ENCODE data around the gene CNDP1.
"Not testable (repeated sequence)": the region's sequence is repeated elsewhere in the genome, so short reads cannot be mapped to it uniquely, and the experiment has no call there.

The CNDP1 gene

GRCh38 chr18:74521068-74521725 lies 13.1 kb upstream of the CNDP1 start:
- no peak for DNase-seq (ENCODE audit: low read depth)

GRCh38 chr18:74522635-74523548 lies 11.4 kb upstream of the CNDP1 start:
- no peak for DNase-seq (ENCODE audit: low read depth)

- DNase-seq (ENCODE audit: low read depth), result no peak
Observed at GRCh38 chr18:74524097-74524496, 10.2 kb upstream of the CNDP1 start.

- not testable (repeated sequence) for DNase-seq (ENCODE audit: low read depth)
Observed at GRCh38 chr18:74524915-74525314, 9.4 kb upstream of the CNDP1 start.

GRCh38 chr18:74525741-74526140 lies 8.6 kb upstream of the CNDP1 start:
- no peak for DNase-seq (ENCODE audit: low read depth)

DNA sequence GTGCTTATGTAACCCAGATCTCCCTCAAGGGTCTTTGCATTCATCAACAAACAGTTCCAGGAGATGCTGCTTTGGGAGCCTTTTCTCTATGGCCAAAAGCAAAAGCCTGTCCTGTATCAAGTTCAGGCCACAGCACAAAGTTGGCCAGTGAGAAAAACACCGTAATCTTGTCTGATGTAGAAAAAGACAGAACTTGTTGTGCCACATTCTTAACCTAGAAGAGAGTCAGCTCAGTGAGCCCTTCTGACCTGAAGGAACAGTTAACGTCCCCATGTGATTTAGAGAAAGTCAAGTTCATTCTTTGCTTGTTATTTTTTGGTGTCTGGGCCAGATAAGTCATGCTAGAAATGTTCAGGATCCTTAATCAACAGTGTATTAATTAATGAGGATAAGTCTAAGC lies 7.8 kb upstream of the CNDP1 start:
- DNase-seq (ENCODE audit: low read depth), result no peak

- no peak for DNase-seq (ENCODE audit: low read depth)
Observed at GRCh38 chr18:74528478-74528877, 5.8 kb upstream of the CNDP1 start.

GRCh38 chr18:74528913-74529312 lies 5.4 kb upstream of the CNDP1 start:
- no peak for DNase-seq (ENCODE audit: low read depth)

GRCh38 chr18:74529378-74529777 lies 4.9 kb upstream of the CNDP1 start:
- no peak for DNase-seq (ENCODE audit: low read depth)

GRCh38 chr18:74529811-74530583 lies 4.3 kb upstream of the CNDP1 start:
- no peak for DNase-seq (ENCODE audit: low read depth)

- no peak for DNase-seq (ENCODE audit: low read depth)
Observed at GRCh38 chr18:74530584-74530862, 3.8 kb upstream of the CNDP1 start.

DNA sequence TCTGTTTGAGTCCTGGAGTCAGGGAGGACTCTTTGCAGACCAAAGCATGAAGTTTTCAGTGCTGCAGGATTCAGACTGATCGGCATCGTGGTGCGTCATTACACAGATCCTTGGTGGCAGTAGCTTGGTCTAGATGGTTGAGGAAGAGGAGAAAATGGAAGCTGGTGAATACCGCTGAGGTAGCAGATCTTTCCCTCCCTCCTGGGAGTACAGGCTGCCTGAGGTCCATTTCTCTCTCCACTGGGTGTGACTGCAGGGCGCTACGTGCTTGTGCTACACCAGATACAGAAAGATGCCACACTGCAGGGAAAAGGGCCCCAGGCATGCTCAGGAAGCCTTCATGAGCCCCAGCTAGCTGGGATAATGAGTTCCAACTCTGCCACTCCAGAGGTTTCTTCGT lies 3.3 kb upstream of the CNDP1 start:
- DNase-seq (ENCODE audit: low read depth), result no peak

- no peak for DNase-seq (ENCODE audit: low read depth)
Observed at GRCh38 chr18:74532511-74533025, 1.7 kb upstream of the CNDP1 start.

DNA sequence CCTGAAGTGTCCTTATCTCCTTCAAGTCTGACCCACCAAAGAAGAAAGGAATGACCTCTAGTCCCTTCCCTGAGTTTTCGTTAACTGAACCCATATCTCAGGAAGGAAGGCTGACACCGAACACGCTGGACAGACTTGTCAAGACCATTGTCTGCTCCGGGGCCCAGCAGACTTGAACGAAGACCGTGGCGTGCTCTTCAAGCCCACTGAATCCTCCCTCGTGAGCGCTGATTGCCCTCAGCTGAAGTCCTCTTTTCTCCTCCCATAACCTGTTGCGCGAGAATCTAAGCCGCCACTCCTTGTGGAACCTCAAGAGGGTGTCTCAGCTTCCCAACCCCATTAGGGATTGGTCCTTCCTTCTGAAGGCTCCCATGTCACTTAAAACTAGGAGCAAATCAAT lies 634 bp upstream of the CNDP1 start:
- DNase-seq (ENCODE audit: low read depth), result no peak

DNA sequence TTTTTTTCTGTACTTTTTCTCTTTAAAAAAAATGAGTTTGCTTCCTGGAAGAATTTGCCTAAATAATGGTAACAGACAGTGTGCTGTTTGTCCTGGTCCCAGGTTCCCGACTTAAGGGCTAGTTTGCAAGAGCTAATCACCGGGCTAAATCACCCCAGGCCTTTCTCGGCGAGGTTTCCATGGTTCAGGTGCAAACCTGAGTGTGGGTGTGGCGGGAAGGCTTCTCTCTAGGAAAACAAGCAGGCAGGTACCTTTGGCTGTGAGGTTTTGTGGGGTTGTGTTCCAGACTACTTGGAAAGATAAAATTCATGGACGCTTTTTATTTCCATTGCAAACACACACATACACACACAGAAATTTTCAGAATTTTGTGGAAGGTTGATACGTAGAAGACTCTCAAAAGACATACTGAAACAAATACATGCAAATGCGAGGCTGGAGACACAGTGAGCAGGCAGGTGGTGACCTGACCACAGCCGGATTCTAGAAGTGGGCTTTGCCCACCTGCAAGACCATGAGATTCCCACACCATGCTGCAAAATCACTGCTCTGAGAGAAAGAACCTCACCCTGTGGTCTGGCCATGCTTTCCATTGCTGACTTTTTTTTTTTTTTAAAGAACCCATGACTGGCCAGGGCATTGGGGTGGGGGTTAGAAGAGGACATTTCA lies 815 bp downstream of the CNDP1 start:
- no peak for DNase-seq (ENCODE audit: low read depth)

DNA sequence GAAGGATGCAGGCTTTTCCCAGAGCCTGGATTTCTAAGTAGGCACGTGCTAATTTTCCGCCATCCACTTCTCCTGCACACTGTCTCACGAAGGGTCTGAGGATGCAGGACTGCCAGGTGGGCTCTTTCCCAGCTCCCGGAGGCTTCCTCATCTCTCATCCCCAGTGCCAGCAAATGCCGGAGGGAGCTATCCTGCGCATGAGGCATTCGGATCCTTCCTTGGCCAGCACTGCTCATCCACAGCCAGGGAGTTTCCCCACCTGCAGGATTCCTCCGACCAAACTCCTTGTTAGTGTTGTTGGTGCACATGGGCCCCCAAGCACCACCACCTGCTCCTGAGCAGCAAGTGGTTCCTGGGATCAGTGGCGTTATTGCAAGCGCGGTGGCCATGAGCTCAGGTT lies 5.0 kb downstream of the CNDP1 start:
- DNase-seq (ENCODE audit: low read depth), result no peak

- DNase-seq (ENCODE audit: low read depth), result no peak
Observed at GRCh38 chr18:74540652-74541421, 6.5 kb downstream of the CNDP1 start.

- DNase-seq (ENCODE audit: low read depth), result no peak
Observed at GRCh38 chr18:74541703-74542555, 7.6 kb downstream of the CNDP1 start.

GRCh38 chr18:74544898-74545297 lies 10.6 kb downstream of the CNDP1 start:
- no peak for DNase-seq (ENCODE audit: low read depth)

DNA sequence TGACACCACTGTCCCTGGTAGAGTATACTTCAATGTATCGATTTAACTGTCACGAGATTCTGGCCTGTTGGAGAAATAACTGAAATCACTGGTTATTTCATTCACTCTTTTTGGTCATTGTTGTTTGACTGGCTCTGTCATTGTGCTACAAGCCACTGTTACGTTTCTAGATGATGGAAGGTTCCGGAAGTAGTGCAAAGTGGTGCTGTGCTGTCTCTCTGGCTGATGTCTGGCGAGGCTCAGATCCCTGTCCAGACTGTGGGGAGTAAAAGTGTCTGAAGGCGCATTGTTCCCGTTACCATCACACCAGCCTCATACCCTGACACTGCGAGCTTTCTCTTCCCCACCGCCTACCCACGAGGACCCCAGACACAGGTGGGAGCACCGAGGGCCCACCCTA lies 11.7 kb downstream of the CNDP1 start:
- DNase-seq (ENCODE audit: low read depth), result no peak
